Endothelial cell (in vitro differentiated cells): ENCODE measurements around the gene MCCD1. TPM values are rescaled to one million over a fixed set of nuclear protein-coding genes. Genes with fewer than 3 reads are reported as not detected.
A peak's percentile ranks its signal among the peaks of the same experiment; 100 is the strongest.

Experiments used
- DNase-seq: peaks from one replicate; pipeline ENCODE4 v3.0.0; 2021; ENCODE audit warnings: low spot score
- H3K27ac Mint-ChIP-seq: one replicate; pipeline ENCODE4 v1.8.0; 2021; ENCODE audit warnings: mixed read lengths, inconsistent platforms; ENCODE audit not compliant: unreplicated experiment
- H3K27me3 Mint-ChIP-seq: one replicate; pipeline ENCODE4 v1.8.0; 2021; ENCODE audit warnings: mild to moderate bottlenecking, moderate library complexity, mixed read lengths, inconsistent platforms; ENCODE audit not compliant: unreplicated experiment
- H3K36me3 Mint-ChIP-seq: one replicate; pipeline ENCODE4 v1.8.0; 2021; ENCODE audit warnings: mild to moderate bottlenecking, low read depth, mixed read lengths, inconsistent platforms; ENCODE audit not compliant: unreplicated experiment
- H3K4me1 Mint-ChIP-seq: one replicate; pipeline ENCODE4 v1.8.0; 2021; ENCODE audit warnings: mild to moderate bottlenecking, mixed read lengths, inconsistent platforms; ENCODE audit not compliant: unreplicated experiment
- H3K4me3 Mint-ChIP-seq: one replicate; pipeline ENCODE4 v1.8.0; 2021; ENCODE audit warnings: mild to moderate bottlenecking, mixed read lengths, inconsistent platforms; ENCODE audit not compliant: unreplicated experiment
- H3K9me3 Mint-ChIP-seq: one replicate; pipeline ENCODE4 v1.8.0; 2021; ENCODE audit warnings: mixed read lengths, inconsistent platforms; ENCODE audit not compliant: unreplicated experiment
- CTCF ChIP-seq: fragments of 200-600 bp; sonication (generic); IDR thresholded peaks from one replicate; pipeline ENCODE4 v1.5.0; 2021; ENCODE audit warnings: antibody characterized with exemption; ENCODE audit not compliant: unreplicated experiment
- total RNA-seq: library from RNA; stranded (reverse); fragmentation: NEBNext Ultra II Directional; extraction: Animal tissue kit (Norgen Biotek cat#: 25700); gene quantifications from one replicate; pipeline ENCODE4 v1.2.1, GENCODE V29; 2021; ENCODE audit not compliant: unreplicated experiment

The MCCD1 gene
- total RNA-seq, 1 donor from 2014 or later, result not detected

GRCh38 chr6:31531162-31531561, 2.4 kb downstream of the MCCD1 start:
- Mint-ChIP-seq H3K9me3 (no peaks in the 10 kb centered on the region), H3K4me3 (peak overlapping the region; percentile 21), H3K36me3 (peaks cover 44% of the 10 kb centered on the region), H3K27me3 (peaks cover 2% of the 10 kb centered on the region), H3K27ac (no peak overlapping the region), H3K4me1 (peaks cover 2% of the 10 kb centered on the region)
- DNase-seq, result no peak
- TF ChIP-seq CTCF, result no peak

- H3K27ac Mint-ChIP-seq, result no peak overlapping the region
- peaks cover 50% of the 10 kb centered on the region for H3K36me3 Mint-ChIP-seq
Measured at GRCh38 chr6:31531771-31532643, 3.2 kb downstream of the MCCD1 start.

GRCh38 chr6:31532644-31533454, 4.1 kb downstream of the MCCD1 start:
- Mint-ChIP-seq H3K27ac (no peak overlapping the region), H3K36me3 (peaks cover 50% of the 10 kb centered on the region), H3K27me3 (peaks cover 2% of the 10 kb centered on the region), H3K4me1 (no peaks in the 10 kb centered on the region), H3K4me3 (no peak overlapping the region), H3K9me3 (no peaks in the 10 kb centered on the region)
- DNase-seq, result no peak
- no peak for TF ChIP-seq CTCF

More at GRCh38 chr6:31531771-31532643, 3.2 kb downstream of the MCCD1 start:
- TF ChIP-seq CTCF, result no peak
- no peak for DNase-seq
- H3K4me1 Mint-ChIP-seq, result no peaks in the 10 kb centered on the region
- no peak overlapping the region for H3K4me3 Mint-ChIP-seq
- no peaks in the 10 kb centered on the region for H3K9me3 Mint-ChIP-seq
- H3K27me3 Mint-ChIP-seq, result peaks cover 2% of the 10 kb centered on the region

- Mint-ChIP-seq H3K36me3 (peaks cover 54% of the 10 kb centered on the region), H3K4me3 (no peak overlapping the region), H3K4me1 (peaks cover 1% of the 10 kb centered on the region), H3K9me3 (no peaks in the 10 kb centered on the region), H3K27me3 (peaks cover 2% of the 10 kb centered on the region), H3K27ac (no peak overlapping the region)
- no peak for TF ChIP-seq CTCF
- no peak for DNase-seq
Measured at GRCh38 chr6:31533455-31533841, 4.7 kb downstream of the MCCD1 start.
